Smooth muscle cell (in vitro differentiated cells): ENCODE measurements around the gene WDR7. TPM values are rescaled to one million over a fixed set of nuclear protein-coding genes. Genes with fewer than 3 reads are reported as not detected.

Experiments used
- DNase-seq: peaks from one replicate; lab custom pipeline; 2025; ENCODE audit not compliant: unreplicated experiment; lab: John Stamatoyannopoulos, UW
- H2AFZ ChIP-seq: fragments of 200-600 bp; sonication (generic); 2 replicates; pipeline ENCODE4 v1.6.0; 2016; ENCODE audit warnings: antibody characterized with exemption, low read depth, mild to moderate bottlenecking
- H3F3A ChIP-seq: fragments of 200-600 bp; sonication (generic); 2 replicates; pipeline ENCODE4 v1.6.0; 2017; ENCODE audit warnings: antibody characterized with exemption, low read depth
- H3K27ac ChIP-seq: fragments of 200-600 bp; sonication (generic); 2 replicates; pipeline ENCODE4 v1.5.1; 2016; ENCODE audit warnings: low read depth, mild to moderate bottlenecking
- H3K27me3 ChIP-seq: fragments of 200-600 bp; sonication (generic); 2 replicates; pipeline ENCODE4 v1.6.1; 2016; ENCODE audit warnings: low read depth, mild to moderate bottlenecking
- H3K36me3 ChIP-seq: fragments of 200-600 bp; sonication (generic); 2 replicates; pipeline ENCODE4 v1.5.1; 2016; ENCODE audit warnings: low read depth
- H3K4me1 ChIP-seq: fragments of 200-600 bp; sonication (generic); 2 replicates; pipeline ENCODE4 v1.5.1; 2016; ENCODE audit warnings: low read depth
- H3K4me2 ChIP-seq: fragments of 200-600 bp; sonication (generic); 2 replicates; pipeline ENCODE4 v1.6.0; 2016; ENCODE audit warnings: mild to moderate bottlenecking
- H3K4me3 ChIP-seq: fragments of 200-600 bp; sonication (generic); 2 replicates; pipeline ENCODE4 v1.5.1; 2016; ENCODE audit warnings: mild to moderate bottlenecking
- H3K79me2 ChIP-seq: fragments of 200-600 bp; sonication (generic); 2 replicates; pipeline ENCODE4 v1.6.0; 2016; ENCODE audit warnings: low read depth, mild to moderate bottlenecking
- H3K9ac ChIP-seq: fragments of 200-600 bp; sonication (generic); 2 replicates; pipeline ENCODE4 v1.6.0; 2016; ENCODE audit warnings: low read depth
- H3K9me3 ChIP-seq: fragments of 200-600 bp; sonication (generic); replicated peaks from 2 replicates; pipeline ENCODE4 v1.5.1; 2016; ENCODE audit warnings: low read depth
- H4K20me1 ChIP-seq: fragments of 200-600 bp; sonication (generic); 2 replicates; pipeline ENCODE4 v1.6.0; 2016; ENCODE audit warnings: low read depth
- WGBS: methylation state at CpG from one replicate; pipeline ENCODE4 v1.1.7; 2016; ENCODE audit warnings: low lambda C conversion rate; 5-methylcytosine and 5-hydroxymethylcytosine counted together
- polyA plus RNA-seq: library from polyadenylated mRNA; unstranded; fragments of >200 nt; fragmentation: Nextera tagmentation; extraction: Ambion mirVana; gene quantifications from 2 replicates; pipeline ENCODE4 v1.2.1, GENCODE V29; 2016
- total RNA-seq: library from RNA; depleted of rRNA; stranded (reverse); fragments of >200 nt; gene quantifications from 2 replicates; pipeline ENCODE4 v1.2.3, GENCODE V29; 2014
- TF ChIP-seq, protein P1 (sequence below): fragments of 200-600 bp; sonication (generic); IDR thresholded peaks from 2 replicates; pipeline ENCODE4 v1.5.1; 2017; ENCODE audit warnings: borderline replicate concordance, mild to moderate bottlenecking, antibody characterized with exemption; ENCODE audit not compliant: insufficient read depth, poor library complexity, severe bottlenecking

Gene WDR7
- total and polyA plus RNA-seq, 2 experiments from 2014 or later = 5.3 to 9.2 TPM

DNA sequence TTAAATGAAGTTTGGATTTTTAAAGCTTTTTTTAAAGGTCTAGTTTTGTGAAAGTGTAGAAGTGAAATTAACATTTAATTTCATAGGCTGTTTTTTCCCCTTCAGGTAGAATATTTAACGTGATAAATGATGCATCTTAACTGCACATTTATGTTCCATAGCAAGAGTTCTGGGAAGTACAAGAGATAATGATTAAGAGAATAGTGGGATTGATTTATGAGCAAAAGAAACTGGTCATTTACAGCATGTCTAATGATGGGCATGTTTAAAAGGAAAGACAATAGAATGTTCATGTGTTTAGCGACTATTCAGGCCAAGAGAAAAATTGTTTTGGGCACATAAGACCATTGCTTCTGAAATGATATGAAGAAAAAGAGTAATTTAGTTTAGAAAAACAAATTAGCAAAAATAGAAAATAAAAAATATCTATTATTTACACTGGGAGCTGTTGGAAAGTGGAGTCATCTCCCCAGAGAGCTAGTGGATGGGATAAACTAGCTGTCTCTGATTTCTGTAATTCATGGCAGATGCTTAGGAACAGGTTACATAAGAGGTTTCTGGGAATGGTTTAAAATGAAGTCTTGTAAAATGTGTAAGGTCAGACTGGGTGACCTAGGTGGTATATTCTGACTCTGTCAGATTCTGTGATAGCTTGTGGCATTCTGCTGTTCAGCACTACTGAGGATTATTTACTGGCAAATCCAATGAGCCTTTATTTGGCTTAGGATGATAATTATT lies 60.7 kb downstream of the WDR7 start:
- H3K27ac ChIP-seq = no peak overlapping the region
- H3F3A ChIP-seq = no peaks in the 10 kb centered on the region
- no peak overlapping the region for H3K4me3 ChIP-seq
- TF ChIP-seq, protein P1, sequence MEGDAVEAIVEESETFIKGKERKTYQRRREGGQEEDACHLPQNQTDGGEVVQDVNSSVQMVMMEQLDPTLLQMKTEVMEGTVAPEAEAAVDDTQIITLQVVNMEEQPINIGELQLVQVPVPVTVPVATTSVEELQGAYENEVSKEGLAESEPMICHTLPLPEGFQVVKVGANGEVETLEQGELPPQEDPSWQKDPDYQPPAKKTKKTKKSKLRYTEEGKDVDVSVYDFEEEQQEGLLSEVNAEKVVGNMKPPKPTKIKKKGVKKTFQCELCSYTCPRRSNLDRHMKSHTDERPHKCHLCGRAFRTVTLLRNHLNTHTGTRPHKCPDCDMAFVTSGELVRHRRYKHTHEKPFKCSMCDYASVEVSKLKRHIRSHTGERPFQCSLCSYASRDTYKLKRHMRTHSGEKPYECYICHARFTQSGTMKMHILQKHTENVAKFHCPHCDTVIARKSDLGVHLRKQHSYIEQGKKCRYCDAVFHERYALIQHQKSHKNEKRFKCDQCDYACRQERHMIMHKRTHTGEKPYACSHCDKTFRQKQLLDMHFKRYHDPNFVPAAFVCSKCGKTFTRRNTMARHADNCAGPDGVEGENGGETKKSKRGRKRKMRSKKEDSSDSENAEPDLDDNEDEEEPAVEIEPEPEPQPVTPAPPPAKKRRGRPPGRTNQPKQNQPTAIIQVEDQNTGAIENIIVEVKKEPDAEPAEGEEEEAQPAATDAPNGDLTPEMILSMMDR = no peak
- no peaks in the 10 kb centered on the region for H3K27me3 ChIP-seq
- no peak overlapping the region for H2AFZ ChIP-seq
- DNase-seq = no peak
- no peaks in the 10 kb centered on the region for H3K4me1 ChIP-seq
- no peak overlapping the region for H3K9ac ChIP-seq
- no peaks in the 10 kb centered on the region for H3K9me3 ChIP-seq
- H3K79me2 ChIP-seq = no peaks in the 10 kb centered on the region
- no peaks in the 10 kb centered on the region for H4K20me1 ChIP-seq
- 92% methylated on average over 2 of the region's 2 CpGs for WGBS
- H3K36me3 ChIP-seq = no peaks in the 10 kb centered on the region
- no peak overlapping the region for H3K4me2 ChIP-seq

GRCh38 chr18:56712761-56713160 lies 61.6 kb downstream of the WDR7 start:
- Histone ChIP-seq H3K4me3 (no peak overlapping the region), H3K4me2 (no peak overlapping the region), H3K9me3 (no peaks in the 10 kb centered on the region), H3K4me1 (no peaks in the 10 kb centered on the region), H3K27me3 (no peaks in the 10 kb centered on the region), H3K36me3 (no peaks in the 10 kb centered on the region), H4K20me1 (no peaks in the 10 kb centered on the region), H3F3A (no peaks in the 10 kb centered on the region), H3K27ac (no peak overlapping the region), H3K79me2 (no peaks in the 10 kb centered on the region), H2AFZ (no peak overlapping the region), H3K9ac (no peak overlapping the region)
- TF ChIP-seq, protein P1 = no peak
- 93% methylated on average over 3 of the region's 3 CpGs for WGBS
- DNase-seq = no peak

DNA sequence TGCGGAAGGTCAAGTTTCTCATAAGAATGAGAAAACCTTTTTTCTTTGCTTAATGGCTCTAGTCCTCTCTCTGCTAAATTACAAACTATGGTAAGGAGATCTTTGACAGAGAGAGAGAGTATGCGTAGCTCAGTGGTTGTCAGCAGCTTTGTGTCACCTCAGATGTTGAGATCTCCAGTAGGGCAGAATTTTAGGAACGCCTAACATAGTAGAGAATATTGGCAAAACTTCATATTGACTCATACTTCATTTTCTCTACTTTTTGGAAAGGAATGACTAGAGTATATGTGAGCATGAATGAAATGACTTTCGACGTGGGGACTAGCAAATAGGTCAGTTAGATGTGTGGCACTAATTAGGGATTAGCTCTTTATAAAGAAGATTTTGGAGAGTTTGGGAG lies 64.0 kb downstream of the WDR7 start:
- no peaks in the 10 kb centered on the region for H3F3A ChIP-seq
- no peaks in the 10 kb centered on the region for H4K20me1 ChIP-seq
- H3K4me3 ChIP-seq = no peak overlapping the region
- no peaks in the 10 kb centered on the region for H3K4me1 ChIP-seq
- no peaks in the 10 kb centered on the region for H3K27me3 ChIP-seq
- H3K27ac ChIP-seq = no peak overlapping the region
- no peak overlapping the region for H3K4me2 ChIP-seq
- H2AFZ ChIP-seq = no peak overlapping the region
- no peaks in the 10 kb centered on the region for H3K9me3 ChIP-seq
- no peak for DNase-seq
- H3K36me3 ChIP-seq = no peaks in the 10 kb centered on the region
- 82% methylated on average over 5 of the region's 5 CpGs for WGBS
- TF ChIP-seq, protein P1 = no peak
- no peak overlapping the region for H3K9ac ChIP-seq
- no peaks in the 10 kb centered on the region for H3K79me2 ChIP-seq

- WGBS = 81% methylated on average over 2 of the region's 2 CpGs
- no peak overlapping the region for H3K4me2 ChIP-seq
These were observed 65.6 kb downstream of the WDR7 start for GRCh38 chr18:56716692-56717146.

More at GRCh38 chr18:56716692-56717146, 65.6 kb downstream of the WDR7 start:
- Histone ChIP-seq H4K20me1 (no peaks in the 10 kb centered on the region), H3K4me3 (no peak overlapping the region), H3K79me2 (no peaks in the 10 kb centered on the region), H3K36me3 (no peaks in the 10 kb centered on the region), H3K27me3 (no peaks in the 10 kb centered on the region), H3F3A (no peaks in the 10 kb centered on the region), H3K4me1 (no peaks in the 10 kb centered on the region), H2AFZ (no peak overlapping the region), H3K9me3 (no peaks in the 10 kb centered on the region), H3K9ac (no peak overlapping the region), H3K27ac (no peak overlapping the region)
- TF ChIP-seq, protein P1 = no peak
- no peak for DNase-seq
